Amniotic stem cell (primary cell): Measurements from ENCODE around the gene GRM3.

Experiments
- DNase-seq: peaks from one replicate; lab custom pipeline; 2025; lab: John Stamatoyannopoulos, UW

GRM3 gene

GRCh38 chr7:86904949-86905834 is 261.5 kb downstream of the GRM3 start:
- no peak for DNase-seq

DNA sequence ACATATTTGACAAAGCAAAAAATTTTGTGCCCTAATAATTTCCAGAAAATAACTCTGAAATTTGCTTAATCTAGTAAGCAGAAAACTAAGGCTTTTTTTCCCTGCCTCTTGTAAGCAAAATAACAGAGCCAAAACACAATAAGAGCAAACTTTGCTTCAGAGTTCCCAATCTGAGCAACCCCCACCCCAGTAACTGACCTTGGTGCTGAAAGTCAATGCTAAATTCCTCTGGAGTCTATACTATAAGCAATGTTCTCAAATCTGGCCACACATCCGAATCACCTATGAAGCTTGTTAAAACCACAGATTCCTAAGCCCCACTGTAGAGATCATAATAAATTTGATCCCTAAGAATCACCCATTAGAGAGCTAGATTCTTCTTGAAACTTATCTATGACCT is 265.2 kb downstream of the GRM3 start:
- no peak for DNase-seq

DNA sequence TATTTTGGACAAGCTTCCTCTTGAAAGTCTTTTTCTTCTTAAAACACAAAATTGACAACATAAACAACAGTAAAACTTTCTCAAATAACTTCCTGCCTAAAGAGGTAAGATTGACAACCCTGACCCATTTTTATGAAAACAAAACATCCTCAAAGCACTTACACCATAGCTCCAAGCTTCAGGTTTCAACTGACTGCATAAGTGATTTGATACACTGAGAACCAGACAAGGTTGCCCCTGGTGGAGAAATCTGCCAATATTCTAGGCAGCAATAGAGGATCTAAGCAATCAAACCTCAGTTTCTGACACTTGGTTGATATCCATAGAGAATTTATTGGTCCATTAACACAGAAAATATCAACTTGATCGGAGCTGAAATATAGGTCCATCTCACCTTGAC is 267.9 kb downstream of the GRM3 start:
- DNase-seq, result no peak

GRCh38 chr7:86913709-86914108 is 270.0 kb downstream of the GRM3 start:
- no peak for DNase-seq
